Transverse colon (tissue), 4 donors: Measurements from ENCODE around the gene ATP5ME. TPM values are rescaled to one million over a fixed set of nuclear protein-coding genes. Genes with fewer than 3 reads are reported as not detected.

Source experiments
- DNase-seq: peaks from one replicate; pipeline ENCODE4 v3.0.0-alpha.2; 2019
- H3K27ac ChIP-seq, 4 donors: fragments of 200-600 bp; sonication (generic); 2 replicates each; pipeline ENCODE4 v1.5.1; 2016 to 2018; ENCODE audit warnings: inconsistent platforms in 4 of 4
- H3K27me3 ChIP-seq: fragments of 200-600 bp; sonication (generic); 2 replicates; pipeline ENCODE4 v1.5.1; 2017; ENCODE audit warnings: inconsistent platforms
- H3K36me3 ChIP-seq, 4 donors: fragments of 200-600 bp; sonication (generic); 2 replicates each; pipeline ENCODE4 v1.5.1; 2017 to 2019; ENCODE audit warnings: inconsistent platforms in 4 of 4
- H3K4me1 ChIP-seq, 4 donors: fragments of 200-600 bp; sonication (generic); 2 replicates each; pipeline ENCODE4 v1.5.1; 2017 to 2020; ENCODE audit warnings: inconsistent platforms in 4 of 4
- H3K4me3 ChIP-seq, 4 donors: fragments of 200-600 bp; sonication (generic); 1 replicate in 1 of 4; 2 replicates in 3 of 4; pipeline versions ENCODE4 v1.5.1 to v1.6.1; 2017 to 2019; ENCODE audit warnings: inconsistent platforms in 4 of 4
- H3K9me3 ChIP-seq, 2 donors: fragments of 200-600 bp; sonication (generic); 2 replicates each; pipeline ENCODE4 v1.5.1; 2017 to 2019; ENCODE audit warnings: inconsistent platforms in 2 of 2
- EP300 ChIP-seq: sonication (generic); formaldehyde crosslinking; IDR thresholded peaks from one replicate; pipeline ENCODE4 v1.6.1; 2017; ENCODE audit warnings: antibody characterized with exemption, low read depth
- POLR2A ChIP-seq: fragments of 450-650 bp; IDR thresholded peaks from one replicate; pipeline ENCODE4 v1.6.1; 2016; ENCODE audit warnings: antibody characterized with exemption, mild to moderate bottlenecking, moderate library complexity
- POLR2AphosphoS5 ChIP-seq, 3 donors: sonication (generic); formaldehyde crosslinking; IDR thresholded peaks; one replicate each; pipeline ENCODE4 v1.6.1; 2016; ENCODE audit warnings: antibody characterized with exemption in 3 of 3
- WGBS, 2 donors: methylation state at CpG; one replicate each; pipeline ENCODE4 v1.1.5; 2018; ENCODE audit warnings: low coverage in 1 of 2; 5-methylcytosine and 5-hydroxymethylcytosine counted together
- in situ Hi-C, 4 donors: fragments of 200-750 bp; cut with MboI; loops; one replicate each; pipeline versions ENCODE4 v1.15.0 to v1.15.1; 2017; ENCODE audit warnings: low sequenced_read_pairs in 3 of 4, low pct_ligation_motif_present in 1 of 4, low pct_unique_long_range_greater_than_20kb in 1 of 4
- intact Hi-C: fragments of 100-400 bp; cut with DNase I; formaldehyde crosslinking; loops from one replicate; pipeline ENCODE4 v1.15.1; 2023; ENCODE audit warnings: low total_unique reads
- total RNA-seq, 4 donors: library from RNA; depleted of rRNA; stranded (reverse); fragments of >200 nt; gene quantifications; one replicate each; pipeline ENCODE4 v1.1.0, GENCODE V29; 2016
- TF ChIP-seq, protein P1 (sequence below), 5 experiments: fragments of 200-600 bp in 3 of 5; fragments of 450-650 bp in 2 of 5; sonication (generic) in 3 of 5; IDR thresholded peaks; 1 replicate in 2 of 5; 2 replicates in 3 of 5; pipeline ENCODE4 v1.5.1; 2016 to 2017; ENCODE audit warnings: antibody characterized with exemption in 5 of 5, inconsistent platforms in 3 of 5, mild to moderate bottlenecking in 2 of 5, moderate library complexity in 1 of 5

The ATP5ME gene
- total RNA-seq, 4 donors from 2014 or later, result 52.0 to 152 (median 148) TPM; not detected in 1

DNA sequence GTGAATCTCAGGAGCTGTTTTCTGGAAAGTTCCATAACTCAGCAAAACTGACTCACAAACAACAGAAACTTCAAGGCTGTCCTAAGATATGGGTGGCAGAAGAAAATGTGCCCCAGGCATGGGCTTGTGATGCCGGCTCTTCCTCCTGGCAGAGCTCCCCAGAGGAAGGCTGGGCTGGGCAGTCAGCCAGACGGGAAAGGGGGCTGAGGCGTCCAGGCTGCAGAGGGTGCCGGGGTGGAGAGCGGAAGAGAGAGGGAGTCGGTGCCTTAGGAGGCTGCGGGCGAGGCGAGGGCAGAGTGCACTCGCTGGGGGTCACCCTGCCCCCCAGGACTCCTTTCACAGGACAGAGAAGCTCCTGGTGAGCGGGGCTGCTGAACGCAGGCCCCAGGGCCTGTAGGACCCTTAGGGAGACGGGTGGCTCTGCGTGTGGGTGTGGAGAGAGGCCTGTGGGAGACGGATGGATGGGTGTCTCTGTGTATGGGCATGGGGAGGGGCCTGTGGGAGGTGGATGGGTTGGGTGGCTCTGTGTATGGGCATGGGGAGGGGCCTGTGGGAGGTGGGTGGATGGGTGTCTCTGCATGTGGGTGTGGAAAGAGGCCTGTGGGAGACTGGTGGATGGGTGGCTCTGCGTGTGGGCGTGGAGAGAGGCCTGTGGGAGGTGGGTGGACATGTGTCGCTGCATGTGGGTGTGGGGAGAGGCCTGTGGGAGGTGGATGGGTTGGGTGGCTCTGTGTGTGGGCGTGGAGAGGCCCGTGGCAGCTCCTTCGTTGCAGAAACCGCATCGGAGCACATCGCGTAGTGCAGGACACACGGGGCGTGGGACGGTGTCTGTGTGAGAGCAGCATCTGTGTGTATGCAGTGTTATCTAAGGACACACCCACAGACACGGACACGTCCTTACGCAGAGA, 47.4 kb upstream of the ATP5ME start:
- intact Hi-C loops, result no loop called here
- Histone ChIP-seq H3K9me3 (no peaks in the 10 kb centered on the region), H3K4me1 (peaks cover 0 to 34% (median 27%) of the 10 kb centered on the region in 4 donors), H3K36me3 (no peaks in the 10 kb centered on the region), H3K27ac (no peak overlapping the region), H3K4me3 (no peak overlapping the region), H3K27me3 (no peaks in the 10 kb centered on the region)
- in situ Hi-C loops, result no loop called here
- TF ChIP-seq POLR2AphosphoS5 (IDR thresholded peaks at IDR 0.05) (no peak), POLR2A (no peak), EP300 (no peak)
- TF ChIP-seq, protein P1, sequence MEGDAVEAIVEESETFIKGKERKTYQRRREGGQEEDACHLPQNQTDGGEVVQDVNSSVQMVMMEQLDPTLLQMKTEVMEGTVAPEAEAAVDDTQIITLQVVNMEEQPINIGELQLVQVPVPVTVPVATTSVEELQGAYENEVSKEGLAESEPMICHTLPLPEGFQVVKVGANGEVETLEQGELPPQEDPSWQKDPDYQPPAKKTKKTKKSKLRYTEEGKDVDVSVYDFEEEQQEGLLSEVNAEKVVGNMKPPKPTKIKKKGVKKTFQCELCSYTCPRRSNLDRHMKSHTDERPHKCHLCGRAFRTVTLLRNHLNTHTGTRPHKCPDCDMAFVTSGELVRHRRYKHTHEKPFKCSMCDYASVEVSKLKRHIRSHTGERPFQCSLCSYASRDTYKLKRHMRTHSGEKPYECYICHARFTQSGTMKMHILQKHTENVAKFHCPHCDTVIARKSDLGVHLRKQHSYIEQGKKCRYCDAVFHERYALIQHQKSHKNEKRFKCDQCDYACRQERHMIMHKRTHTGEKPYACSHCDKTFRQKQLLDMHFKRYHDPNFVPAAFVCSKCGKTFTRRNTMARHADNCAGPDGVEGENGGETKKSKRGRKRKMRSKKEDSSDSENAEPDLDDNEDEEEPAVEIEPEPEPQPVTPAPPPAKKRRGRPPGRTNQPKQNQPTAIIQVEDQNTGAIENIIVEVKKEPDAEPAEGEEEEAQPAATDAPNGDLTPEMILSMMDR (IDR thresholded peaks at IDR 0.05), result no peak
- DNase-seq, result peak; percentile 36
- WGBS, 2 donors, result 60 to 69% methylated on average over 1 to 31 of the region's 31 CpGs

DNA sequence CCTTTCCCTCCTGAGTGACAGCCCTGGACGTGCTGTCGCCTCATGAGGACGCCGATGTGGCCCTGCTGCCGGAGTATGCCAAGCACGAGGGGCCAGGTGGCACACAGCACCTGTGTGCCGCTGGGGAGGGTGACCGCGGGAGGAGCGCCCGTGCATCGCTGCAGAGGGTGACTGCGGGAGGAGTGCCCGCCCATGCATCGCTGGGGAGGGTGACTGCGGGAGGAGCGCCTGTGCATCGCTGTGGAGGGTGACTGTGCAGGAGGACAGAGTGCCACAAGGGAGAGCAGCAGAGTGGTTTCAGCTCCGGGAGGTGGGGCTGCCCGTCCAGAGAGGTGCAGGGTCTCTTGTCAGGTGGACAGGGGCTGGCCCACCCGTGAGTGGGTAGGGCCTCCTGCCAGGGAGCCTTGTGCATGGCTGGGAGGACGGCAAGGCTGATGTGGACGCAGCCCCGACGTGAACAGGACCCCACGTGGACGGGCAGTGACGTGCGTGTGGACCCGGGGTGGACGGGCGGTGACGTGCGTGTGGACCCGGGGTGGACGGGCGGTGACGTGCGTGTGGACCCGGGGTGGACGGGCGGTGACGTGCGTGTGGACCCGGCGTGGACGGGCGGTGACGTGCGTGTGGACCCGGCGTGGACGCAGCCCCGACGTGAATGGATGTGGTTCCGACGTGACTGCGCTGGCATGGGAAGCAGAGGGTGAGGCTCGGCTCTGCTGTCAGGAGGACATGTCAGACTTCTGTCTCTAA, 46.2 kb upstream of the ATP5ME start:
- DNase-seq, result no peak
- intact Hi-C loops, result no loop called here
- Histone ChIP-seq H3K9me3 (no peaks in the 10 kb centered on the region), H3K36me3 (no peaks in the 10 kb centered on the region), H3K4me1 (peaks cover 0 to 30% (median 26%) of the 10 kb centered on the region in 4 donors), H3K4me3 (no peak overlapping the region), H3K27me3 (no peaks in the 10 kb centered on the region), H3K27ac (no peak overlapping the region)
- 89 to 95% methylated on average over 12 to 59 of the region's 59 CpGs for WGBS, 2 donors
- TF ChIP-seq EP300, result no peak
- TF ChIP-seq POLR2A, result no peak
- TF ChIP-seq POLR2AphosphoS5 (IDR thresholded peaks at IDR 0.05), result no peak
- TF ChIP-seq, protein P1 (IDR thresholded peaks at IDR 0.05), result no peak
- in situ Hi-C loops, result no loop called here

DNA sequence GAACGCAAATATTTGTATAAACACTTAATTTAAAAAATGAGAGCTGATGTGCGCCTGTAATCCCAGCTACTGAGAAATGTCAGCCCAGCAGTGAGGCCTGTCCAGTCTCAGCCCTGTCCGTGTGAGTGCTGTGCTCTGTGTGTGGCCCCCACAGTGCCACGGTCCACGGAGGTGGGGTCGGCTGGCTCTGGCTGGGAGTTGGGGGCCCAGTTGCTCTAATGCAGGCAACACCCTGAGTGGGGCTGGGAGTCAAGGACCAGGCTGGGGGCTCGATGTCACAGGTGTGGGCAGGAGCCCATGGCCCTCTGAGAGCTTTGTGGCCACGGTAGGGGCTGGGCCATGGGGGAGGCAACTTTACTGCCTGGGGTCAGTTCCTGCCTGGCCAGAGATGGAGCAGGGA, 44.4 kb upstream of the ATP5ME start:
- Histone ChIP-seq H3K9me3 (no peaks in the 10 kb centered on the region), H3K36me3 (no peaks in the 10 kb centered on the region), H3K4me1 (peaks cover 0 to 21% (median 11%) of the 10 kb centered on the region in 4 donors), H3K27me3 (no peaks in the 10 kb centered on the region), H3K27ac (no peak overlapping the region), H3K4me3 (no peak overlapping the region)
- intact Hi-C loops (no loop called here), in situ Hi-C loops (no loop called here)
- WGBS, 2 donors, result 85% methylated on average over 8 of the region's 8 CpGs; no CpG with 5 or more reads in 1 of the 2 donors
- TF ChIP-seq, protein P1 (IDR thresholded peaks at IDR 0.05), result no peak
- no peak for TF ChIP-seq POLR2AphosphoS5 (IDR thresholded peaks at IDR 0.05)
- TF ChIP-seq POLR2A, result no peak
- no peak for TF ChIP-seq EP300
- DNase-seq, result no peak
